ENCODE results near the gene KCNN2.

KCNN2 gene

DNA sequence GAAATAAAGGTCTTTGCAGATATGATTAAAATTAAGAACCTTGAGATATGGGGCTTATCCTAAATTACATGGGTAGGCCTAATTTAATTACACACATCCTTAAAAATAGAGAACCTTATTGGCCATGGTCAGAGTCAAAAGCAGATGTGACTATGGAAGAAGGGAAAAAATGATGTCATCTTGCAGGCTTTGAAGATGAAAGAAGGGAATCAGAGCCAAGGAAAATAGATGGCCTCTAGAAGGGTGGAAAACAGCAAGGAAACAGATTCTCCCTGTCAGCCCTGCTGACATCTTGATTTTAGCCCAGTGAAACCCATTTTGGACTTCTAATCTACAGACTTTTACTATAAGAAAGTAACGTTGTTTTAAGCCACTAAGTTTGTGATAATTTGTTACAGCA, 37.6 kb upstream of the KCNN2 start:
- TF ChIP-seq, protein P1, sequence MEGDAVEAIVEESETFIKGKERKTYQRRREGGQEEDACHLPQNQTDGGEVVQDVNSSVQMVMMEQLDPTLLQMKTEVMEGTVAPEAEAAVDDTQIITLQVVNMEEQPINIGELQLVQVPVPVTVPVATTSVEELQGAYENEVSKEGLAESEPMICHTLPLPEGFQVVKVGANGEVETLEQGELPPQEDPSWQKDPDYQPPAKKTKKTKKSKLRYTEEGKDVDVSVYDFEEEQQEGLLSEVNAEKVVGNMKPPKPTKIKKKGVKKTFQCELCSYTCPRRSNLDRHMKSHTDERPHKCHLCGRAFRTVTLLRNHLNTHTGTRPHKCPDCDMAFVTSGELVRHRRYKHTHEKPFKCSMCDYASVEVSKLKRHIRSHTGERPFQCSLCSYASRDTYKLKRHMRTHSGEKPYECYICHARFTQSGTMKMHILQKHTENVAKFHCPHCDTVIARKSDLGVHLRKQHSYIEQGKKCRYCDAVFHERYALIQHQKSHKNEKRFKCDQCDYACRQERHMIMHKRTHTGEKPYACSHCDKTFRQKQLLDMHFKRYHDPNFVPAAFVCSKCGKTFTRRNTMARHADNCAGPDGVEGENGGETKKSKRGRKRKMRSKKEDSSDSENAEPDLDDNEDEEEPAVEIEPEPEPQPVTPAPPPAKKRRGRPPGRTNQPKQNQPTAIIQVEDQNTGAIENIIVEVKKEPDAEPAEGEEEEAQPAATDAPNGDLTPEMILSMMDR (conservative IDR thresholded peaks at IDR 0.05; ENCODE audit: control insufficient read depth, insufficient read depth, low read depth, low read length): no peak
- no peak overlapping the region for H3K4me3 ChIP-seq (ENCODE audit: control insufficient read depth, low read depth, low read length)
- no peak for DNase-seq (ENCODE audit: low read depth)

DNA sequence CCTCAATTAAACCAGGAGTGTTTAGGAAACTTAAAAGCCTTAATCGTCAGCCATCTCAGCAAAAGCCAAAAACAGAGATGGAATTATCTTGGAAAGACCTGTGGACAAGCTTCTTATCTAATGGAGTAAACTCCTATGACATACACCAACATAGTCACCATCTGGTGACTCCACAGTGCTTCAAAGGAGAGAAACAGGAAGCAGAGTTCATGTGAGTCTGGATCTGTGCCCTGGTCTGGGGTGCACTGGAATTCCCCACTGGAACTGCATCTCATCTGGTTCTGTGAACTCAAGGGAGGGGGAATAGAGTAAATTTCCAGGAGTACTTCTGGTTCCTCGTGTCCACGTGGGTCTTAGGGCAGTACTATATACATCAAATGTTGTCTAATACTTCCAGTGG, 36.3 kb upstream of the KCNN2 start:
- TF ChIP-seq, protein P1 (conservative IDR thresholded peaks at IDR 0.05; ENCODE audit: control insufficient read depth, insufficient read depth, low read depth, low read length): no peak
- no peak overlapping the region for H3K4me3 ChIP-seq (ENCODE audit: control insufficient read depth, low read depth, low read length)
- peak; percentile 1 for DNase-seq (ENCODE audit: low read depth)

DNA sequence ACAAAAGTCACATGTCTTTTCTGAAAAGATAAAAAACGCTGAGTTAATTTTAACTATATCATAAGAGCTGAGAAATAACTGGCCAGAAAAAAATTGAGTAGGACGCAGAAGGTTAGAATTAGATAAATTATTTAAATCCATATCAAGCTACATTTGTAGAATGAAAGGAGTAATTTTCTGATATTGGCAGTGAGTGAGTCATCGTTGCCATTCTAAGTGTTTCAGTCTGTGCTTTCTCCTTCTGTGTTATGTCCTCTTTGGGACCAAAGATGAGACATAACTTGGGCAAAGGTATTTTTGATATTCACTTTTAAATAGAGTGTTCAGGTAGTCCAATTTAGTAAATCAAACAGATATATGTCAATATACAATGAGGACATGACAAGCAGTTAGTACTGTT, 34.4 kb upstream of the KCNN2 start:
- no peak for DNase-seq (ENCODE audit: low read depth)
- TF ChIP-seq, protein P1 (conservative IDR thresholded peaks at IDR 0.05; ENCODE audit: control insufficient read depth, insufficient read depth, low read depth, low read length): no peak

DNA sequence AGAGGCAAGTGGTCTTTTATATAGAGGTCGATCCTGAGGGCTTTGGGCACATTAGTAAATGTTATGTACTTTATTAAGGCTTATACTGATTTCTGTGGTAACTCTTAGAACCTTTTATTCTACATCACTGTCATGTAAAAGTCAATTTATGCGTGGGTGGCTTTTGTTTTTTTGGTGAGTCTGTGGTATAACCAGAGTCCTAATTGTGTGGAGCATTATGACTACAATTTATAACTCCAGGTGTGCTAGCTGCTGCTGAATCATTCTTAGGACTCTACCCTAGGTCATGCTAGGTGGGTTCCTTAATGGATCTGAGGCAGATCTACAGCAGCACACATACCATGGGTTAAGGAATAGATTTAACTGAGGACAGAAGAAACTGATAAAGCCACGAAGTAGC, 33.9 kb upstream of the KCNN2 start:
- no peak for DNase-seq (ENCODE audit: low read depth)
- H3K4me3 ChIP-seq (ENCODE audit: control insufficient read depth, low read depth, low read length): no peak overlapping the region
- TF ChIP-seq, protein P1 (conservative IDR thresholded peaks at IDR 0.05; ENCODE audit: control insufficient read depth, insufficient read depth, low read depth, low read length): no peak

More for the DNA sequence above, 34.4 kb upstream of the KCNN2 start:
- no peak overlapping the region for H3K4me3 ChIP-seq (ENCODE audit: control insufficient read depth, low read depth, low read length)

DNA sequence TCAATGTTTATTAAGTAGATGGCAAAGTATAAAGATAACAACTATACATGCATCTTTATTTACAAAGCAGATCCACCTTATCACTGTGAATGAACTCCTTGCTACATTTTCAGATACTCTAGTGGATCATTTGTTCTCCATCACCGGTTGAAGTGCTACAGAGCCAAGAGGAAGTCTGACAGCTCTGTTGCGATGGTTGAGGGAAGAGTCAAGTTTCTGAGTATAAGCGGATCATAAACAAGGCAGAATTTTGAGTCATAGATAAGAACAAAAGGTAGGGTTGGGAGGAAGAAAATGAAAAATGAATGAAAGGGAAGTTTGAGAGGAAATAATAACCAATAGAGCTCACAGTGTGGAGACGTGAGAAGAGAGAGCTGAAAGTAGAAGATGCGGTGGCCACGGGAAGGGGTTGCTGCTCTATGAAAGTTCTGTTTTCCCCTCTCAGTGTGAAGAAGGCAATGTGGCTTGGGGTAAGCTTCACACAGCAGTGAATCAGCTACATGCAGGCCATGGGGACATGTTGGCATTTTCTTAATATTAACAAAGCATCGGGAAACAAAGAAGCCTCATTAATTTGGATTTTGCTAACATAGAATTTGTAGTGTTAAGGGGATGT, 30.8 kb upstream of the KCNN2 start:
- DNase-seq (ENCODE audit: low read depth): no peak
- TF ChIP-seq, protein P1 (conservative IDR thresholded peaks at IDR 0.05; ENCODE audit: control insufficient read depth, insufficient read depth, low read depth, low read length): no peak
- no peak overlapping the region for H3K4me3 ChIP-seq (ENCODE audit: control insufficient read depth, low read depth, low read length)

DNA sequence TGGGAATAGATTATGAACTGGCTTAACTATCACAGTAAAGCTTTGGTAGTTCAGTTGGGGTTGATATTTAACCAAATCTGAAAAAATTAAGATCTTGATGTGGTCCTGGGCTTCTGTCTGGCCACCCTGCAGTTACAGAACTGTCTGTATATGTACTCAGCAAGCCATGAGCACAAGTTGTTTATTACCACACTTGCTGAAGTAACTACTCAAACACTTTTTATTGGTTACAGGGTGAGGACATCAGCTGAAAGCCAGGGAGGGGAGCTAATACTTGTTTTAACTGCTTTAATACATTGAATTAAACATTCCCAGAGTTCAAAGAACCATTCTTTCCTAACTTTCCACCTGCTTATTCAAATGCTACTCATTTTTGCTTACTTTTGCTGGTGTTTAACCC, 29.4 kb upstream of the KCNN2 start:
- TF ChIP-seq, protein P1 (conservative IDR thresholded peaks at IDR 0.05; ENCODE audit: control insufficient read depth, insufficient read depth, low read depth, low read length): no peak
- DNase-seq (ENCODE audit: low read depth): no peak
- no peak overlapping the region for H3K4me3 ChIP-seq (ENCODE audit: control insufficient read depth, low read depth, low read length)

DNA sequence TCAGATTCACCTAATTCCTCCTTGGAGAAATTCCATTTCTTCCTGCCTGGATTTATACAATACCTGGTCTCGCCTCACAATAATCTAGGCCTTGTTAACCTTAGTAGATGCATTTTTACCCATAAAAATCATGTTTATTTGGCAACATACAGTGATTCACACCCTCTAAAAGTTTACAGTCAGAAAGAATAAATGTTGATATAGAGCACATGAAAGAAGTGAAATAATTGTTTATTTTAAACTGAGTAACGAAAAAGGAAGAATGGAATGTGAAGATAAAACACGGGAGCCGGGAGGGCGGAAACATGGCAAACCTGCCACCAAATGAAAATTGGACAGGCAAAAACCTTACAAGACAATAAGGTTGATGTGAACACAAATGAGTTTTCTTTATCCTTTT, 28.9 kb upstream of the KCNN2 start:
- TF ChIP-seq, protein P1 (conservative IDR thresholded peaks at IDR 0.05; ENCODE audit: control insufficient read depth, insufficient read depth, low read depth, low read length): no peak
- no peak for DNase-seq (ENCODE audit: low read depth)
- no peak overlapping the region for H3K4me3 ChIP-seq (ENCODE audit: control insufficient read depth, low read depth, low read length)

All from fibroblast of mammary gland (primary cell).